ENCODE results near the gene SMIM33. TPM values are rescaled to one million over a fixed set of nuclear protein-coding genes. Genes with fewer than 3 reads are reported as not detected.

Gene SMIM33
- total RNA-seq, 2 experiments from 2014 or later, result 0.08 TPM; not detected in 1

GRCh38 chr5:139514486-139514856 lies 43.7 kb downstream of the SMIM33 start:
- no peak for ATAC-seq (ENCODE audit: poor library complexity)
- H3K9me3 Mint-ChIP-seq, result peaks cover 3% of the 10 kb centered on the region
- Histone ChIP-seq H3K27me3 (ENCODE audit: control insufficient read depth in 1 of 2, insufficient read depth in 2 of 2, low read length in 2 of 2) (no peaks in the 10 kb centered on the region), H3K4me3 (ENCODE audit: low read length) (no peak overlapping the region), H3K36me3 (ENCODE audit: insufficient read depth, low read length) (no peaks in the 10 kb centered on the region), H3K4me1 (ENCODE audit: insufficient read depth, low read length) (peaks cover 47% of the 10 kb centered on the region), H3K27ac (ENCODE audit: low read depth in 1 of 2, low read length in 2 of 2) (no peak overlapping the region), H3K9me3 (ENCODE audit: control insufficient read depth in 1 of 2, insufficient read depth in 1 of 2, low read length in 2 of 2) (no peaks in the 10 kb centered on the region)
- no peaks in the 10 kb centered on the region for H3K27me3 Mint-ChIP-seq
- TF ChIP-seq CTCF (IDR thresholded peaks at IDR 0.05), result no peak
- H3K36me3 Mint-ChIP-seq (ENCODE audit: low read depth), result peaks cover 4% of the 10 kb centered on the region
- DNase-seq, result no peak
- CTCF ChIA-PET, result interaction anchor here (1.3 to 4.6 kb wide), 3 partner anchors 68 to 93 kb away, joined by 3 to 132 read pairs (median 16); partner anchors contain the start of gene DNAJC18
- peaks cover 56% of the 10 kb centered on the region for H3K4me1 Mint-ChIP-seq (ENCODE audit: low read depth)
- POLR2A ChIA-PET, result interaction anchor here (0.8 to 3.8 kb wide), 4 partner anchors 32 to 110 kb away, joined by 4 to 33 read pairs (median 6); partner anchors contain the start of genes SPATA24 and STING1
- H3K27ac Mint-ChIP-seq, result no peak overlapping the region
- no peak overlapping the region for H3K4me3 Mint-ChIP-seq
- intact Hi-C loops (cut with DNase I, micrococcal nuclease), result loop anchor here in 1 of 2 experiments (5.0 to 10.0 kb wide), 2 partner anchors 42 to 180 kb away; partner anchors contain the start of gene SMIM33

GRCh38 chr5:139517683-139518564 lies 47.1 kb downstream of the SMIM33 start:
- Mint-ChIP-seq H3K27ac (peak overlapping the region; percentile 87), H3K4me1 (ENCODE audit: low read depth) (peaks cover 27% of the 10 kb centered on the region), H3K9me3 (no peaks in the 10 kb centered on the region), H3K4me3 (peak overlapping the region; percentile 88), H3K27me3 (no peaks in the 10 kb centered on the region), H3K36me3 (ENCODE audit: low read depth) (peaks cover 4% of the 10 kb centered on the region)
- TF ChIP-seq CTCF (IDR thresholded peaks at IDR 0.05), result peak; percentile 95
- ChIA-PET CTCF (interaction anchor here (0.6 to 3.7 kb wide), 22 partner anchors 9 to 248 kb away, joined by 3 to 39 read pairs (median 4); partner anchors contain the start of genes SMIM33 and UBE2D2), POLR2A (interaction anchor here (0.7 to 1.3 kb wide), 9 partner anchors 11 to 176 kb away, joined by 3 to 8 read pairs (median 3); partner anchors contain the start of genes DNAJC18, PAIP2, SPATA24 and STING1)
- intact Hi-C loops (cut with DNase I, micrococcal nuclease), result loop anchor here (1.0 to 10.0 kb wide), 6 partner anchors 43 to 247 kb away; partner anchors contain the start of gene UBE2D2 (in 1 of the 2)
- no peaks in the 10 kb centered on the region for H3K9me3 ChIP-seq (ENCODE audit: control insufficient read depth in 1 of 2, insufficient read depth in 1 of 2, low read length in 2 of 2)
- no peaks in the 10 kb centered on the region for H3K27me3 ChIP-seq (ENCODE audit: control insufficient read depth in 1 of 2, insufficient read depth in 2 of 2, low read length in 2 of 2)
- peak overlapping the region; percentile 64 to 66 for H3K27ac ChIP-seq (ENCODE audit: low read depth in 1 of 2, low read length in 2 of 2)
- ATAC-seq (ENCODE audit: poor library complexity) (peak; percentile 92), DNase-seq (peak; percentile 72 to 95 (median 88))
- H3K4me1 ChIP-seq (ENCODE audit: insufficient read depth, low read length), result peaks cover 22% of the 10 kb centered on the region
- no peaks in the 10 kb centered on the region for H3K36me3 ChIP-seq (ENCODE audit: insufficient read depth, low read length)
- H3K4me3 ChIP-seq (ENCODE audit: low read length), result peak overlapping the region; percentile 66

Other genes starting within 250 kb of the SMIM33 start
- 100 to 1,000 TPM; 376 to 401 TPM for gene MATR3, start 177.3 kb upstream of the SMIM33 start, total RNA-seq
- gene PAIP2, start 129.2 kb upstream of the SMIM33 start, total RNA-seq, result 100 to 1,000 TPM; 151 to 156 TPM
- gene SLC23A1, start 87.7 kb upstream of the SMIM33 start, total RNA-seq, result not detected
- gene MZB1, start 81.1 kb upstream of the SMIM33 start, total RNA-seq, result under 1 TPM; 0.42 to 0.63 TPM
- gene PROB1, start 75.9 kb upstream of the SMIM33 start, total RNA-seq, result under 1 TPM; 0.25 to 0.41 TPM
- 1 to 10 TPM; 3.0 to 3.9 TPM for gene SPATA24, start 66.9 kb upstream of the SMIM33 start, total RNA-seq
- gene DNAJC18, start 31.5 kb upstream of the SMIM33 start, total RNA-seq, result 1 to 10 TPM; 7.5 to 8.7 TPM
- not detected for gene ECSCR, start 8.3 kb upstream of the SMIM33 start, total RNA-seq
- 100 to 1,000 TPM; 155 to 168 TPM for gene STING1, start 11.8 kb downstream of the SMIM33 start, total RNA-seq
- gene UBE2D2, start 90.3 kb downstream of the SMIM33 start, total RNA-seq, result 100 to 1,000 TPM; 164 to 174 TPM
- gene CXXC5, start 177.3 kb downstream of the SMIM33 start, total RNA-seq, result 1 to 10 TPM; 1.9 to 2.7 TPM